Measurements from ENCODE around the gene XPOT. TPM values are rescaled to one million over a fixed set of nuclear protein-coding genes. Genes with fewer than 3 reads are reported as not detected.

Gene XPOT
- total and polyA plus RNA-seq, 4 donors, result 16.7 to 44.8 (median 23.8) TPM

- no peak for TF ChIP-seq RAD21 (IDR thresholded peaks at IDR 0.05)
- peaks cover 10 to 48% (median 45%) of the 10 kb centered on the region in 4 donors for H3K36me3 ChIP-seq (ENCODE audit: control insufficient read depth in 4 of 4, insufficient read depth in 3 of 4, low read depth in 1 of 4, low read length in 3 of 4)
- no peaks in the 10 kb centered on the region for H3K27me3 ChIP-seq (ENCODE audit: control insufficient read depth in 4 of 4, insufficient read depth in 4 of 4, low read length in 3 of 4)
- H3K9ac ChIP-seq (ENCODE audit: low read depth in 1 of 2, low read length in 2 of 2), result no peak overlapping the region
- H3K9me3 ChIP-seq (ENCODE audit: control insufficient read depth in 4 of 4, low read length in 3 of 4), result no peaks in the 10 kb centered on the region
- H3K4me1 ChIP-seq (ENCODE audit: control insufficient read depth in 4 of 4, insufficient read depth in 4 of 4, low read length in 3 of 4), result no peaks in the 10 kb centered on the region
- 99% methylated on average over 3 of the region's 3 CpGs for WGBS
- no peak for DNase-seq (ENCODE audit: low spot score)
- H3K27ac ChIP-seq (ENCODE audit: low read depth in 1 of 2, low read length in 2 of 2), result no peak overlapping the region
- no peak overlapping the region for H3K4me3 ChIP-seq (ENCODE audit: low read depth in 1 of 3, low read length in 3 of 3)
These were observed 89.3 kb downstream of the XPOT start for GRCh38 chr12:64493513-64493912.

GRCh38 chr12:64494998-64495729 is 91.0 kb downstream of the XPOT start:
- H3K27me3 ChIP-seq (ENCODE audit: control insufficient read depth in 4 of 4, insufficient read depth in 4 of 4, low read length in 3 of 4), result no peaks in the 10 kb centered on the region
- no peaks in the 10 kb centered on the region for H3K4me1 ChIP-seq (ENCODE audit: control insufficient read depth in 4 of 4, insufficient read depth in 4 of 4, low read length in 3 of 4)
- peaks cover 12 to 52% (median 49%) of the 10 kb centered on the region in 4 donors for H3K36me3 ChIP-seq (ENCODE audit: control insufficient read depth in 4 of 4, insufficient read depth in 3 of 4, low read depth in 1 of 4, low read length in 3 of 4)
- H3K9ac ChIP-seq (ENCODE audit: low read depth in 1 of 2, low read length in 2 of 2), result no peak overlapping the region
- H3K9me3 ChIP-seq (ENCODE audit: control insufficient read depth in 4 of 4, low read length in 3 of 4), result no peaks in the 10 kb centered on the region
- TF ChIP-seq YY1 (IDR thresholded peaks at IDR 0.05), result no peak
- no peak for TF ChIP-seq HNF4G (IDR thresholded peaks at IDR 0.05)
- TF ChIP-seq REST (IDR thresholded peaks at IDR 0.05), result no peak
- no peak for TF ChIP-seq GABPA (IDR thresholded peaks at IDR 0.05 in 1 of 2, conservative IDR thresholded peaks at IDR 0.05 in 1 of 2)
- TF ChIP-seq HNF4A (conservative IDR thresholded peaks at IDR 0.05), result no peak
- TF ChIP-seq EGR1 (IDR thresholded peaks at IDR 0.05; ENCODE audit: low read depth in 2 of 2), result no peak
- no peak for TF ChIP-seq MAX (IDR thresholded peaks at IDR 0.05)
- no peak for TF ChIP-seq ATF3 (IDR thresholded peaks at IDR 0.05)
- TF ChIP-seq FOXA1 (IDR thresholded peaks at IDR 0.05), result no peak
- TF ChIP-seq CTCF (IDR thresholded peaks at IDR 0.05; ENCODE audit: low read depth, low read length, missing input control), result no peak
- no peak for TF ChIP-seq SP1 (IDR thresholded peaks at IDR 0.05)
- no peak overlapping the region for H3K27ac ChIP-seq (ENCODE audit: low read depth in 1 of 2, low read length in 2 of 2)
- 89% methylated on average over 5 of the region's 5 CpGs for WGBS
- DNase-seq (ENCODE audit: low spot score), result no peak
- H3K4me3 ChIP-seq (ENCODE audit: low read depth in 1 of 3, low read length in 3 of 3), result no peak overlapping the region

All from liver (tissue), 9 donors.